Epithelial cell of umbilical artery (primary cell): Measurements from ENCODE around the gene SLC12A1. TPM values are rescaled to one million over a fixed set of nuclear protein-coding genes. Genes with fewer than 3 reads are reported as not detected.

Experiments used
- total RNA-seq: library from RNA; depleted of rRNA; stranded (reverse); fragments of >200 nt; gene quantifications from 2 replicates; pipeline ENCODE4 v1.2.3, GENCODE V29; 2014

Gene SLC12A1
- total RNA-seq, result not detected in 2 replicates

DNA sequence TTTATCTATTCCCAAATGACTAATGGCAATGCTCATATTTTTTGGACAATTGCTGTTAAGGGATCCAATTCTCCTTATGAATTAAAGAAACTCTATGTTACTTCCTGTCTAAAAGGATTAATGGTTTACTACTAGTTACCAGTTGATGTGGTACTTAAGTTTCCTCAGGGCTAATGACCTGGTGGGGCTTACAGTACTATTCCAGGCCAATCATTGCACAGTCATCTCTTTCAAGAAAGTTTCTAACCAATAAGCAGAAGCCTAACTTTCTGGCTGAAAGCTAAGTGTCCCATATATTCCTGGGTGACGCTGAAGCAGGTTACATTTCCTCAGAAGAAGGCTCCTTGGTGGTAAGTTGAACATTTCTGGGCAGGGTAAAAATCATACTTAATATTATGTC is at the start of gene SLC12A1:
TSS of gene SLC12A1 (plus strand) at position 322 of the 400 bp plus-strand sequence. CDS start 1,418 bp downstream, outside the sequence.

GRCh38 chr15:48177766-48178647 is 28.1 kb upstream of the SLC12A1 start, which contains the start of gene MYEF2:
Gene MYEF2 (minus strand): TSS chr15:48178295. CDS start chr15:48178237, 58 bp downstream.

DNA sequence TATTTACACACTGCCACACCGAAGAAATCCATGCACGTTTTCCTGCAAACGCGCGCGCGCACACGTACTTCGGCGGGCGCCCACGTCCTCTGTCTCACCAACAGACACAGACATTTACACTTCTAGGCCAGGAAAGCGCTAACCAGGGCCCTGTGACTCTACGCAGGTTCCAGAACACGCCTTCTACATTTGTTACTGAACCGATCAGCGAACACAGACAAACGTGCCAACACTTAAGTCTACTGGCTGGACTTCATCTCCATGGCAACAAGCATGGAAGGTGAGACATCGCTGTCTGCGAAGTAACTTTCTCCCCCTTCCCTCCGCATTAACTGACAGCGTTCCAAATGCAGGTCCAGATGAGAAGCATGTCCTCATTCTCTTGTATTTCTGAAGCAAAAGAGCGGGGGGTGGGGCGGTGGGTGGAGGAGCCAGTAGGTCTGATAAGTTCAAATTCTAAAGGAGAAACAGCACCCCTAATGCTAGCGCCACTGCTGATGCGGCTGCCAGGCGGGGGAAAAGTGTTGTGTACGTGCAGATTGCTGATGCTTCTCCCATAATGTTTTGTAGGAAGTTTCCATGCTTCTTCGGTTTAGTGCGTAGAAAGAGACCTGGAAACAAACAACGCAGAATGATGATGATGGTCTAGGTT is 14.4 kb upstream of the SLC12A1 start, which contains the start of gene CTXN2:
TSS of gene CTXN2 (plus strand) at position 92 of the 652 bp plus-strand sequence. CDS start 9,636 bp downstream, outside the sequence.

GRCh38 chr15:48330855-48331795 is 125.0 kb downstream of the SLC12A1 start, which contains the start of gene DUT:
Gene DUT (plus strand): TSS chr15:48331429. CDS start chr15:48331516, 87 bp downstream.

Other genes starting within 250 kb of the SLC12A1 start
- gene SLC24A5, start 85.3 kb upstream of the SLC12A1 start, total RNA-seq, result under 0.01 TPM in 1 of 2 replicates, not detected in the other
- gene MYEF2, start 28.0 kb upstream of the SLC12A1 start, total RNA-seq, result 14.9 and 40.1 TPM in 2 replicates
- not detected in 2 replicates for gene CTXN2, start 14.6 kb upstream of the SLC12A1 start, total RNA-seq
- gene DUT, start 125.1 kb downstream of the SLC12A1 start, total RNA-seq, result 61.4 and 68.8 TPM in 2 replicates